ENCODE results near the gene CFAP251. TPM values are rescaled to one million over a fixed set of nuclear protein-coding genes. Genes with fewer than 3 reads are reported as not detected.

The CFAP251 gene
- total and polyA plus RNA-seq, 2 of the 8 experiments (the other 6 are each of a cell fraction or from before 2014, with no cell fraction given) = 1.8 to 2.9 TPM

DNA sequence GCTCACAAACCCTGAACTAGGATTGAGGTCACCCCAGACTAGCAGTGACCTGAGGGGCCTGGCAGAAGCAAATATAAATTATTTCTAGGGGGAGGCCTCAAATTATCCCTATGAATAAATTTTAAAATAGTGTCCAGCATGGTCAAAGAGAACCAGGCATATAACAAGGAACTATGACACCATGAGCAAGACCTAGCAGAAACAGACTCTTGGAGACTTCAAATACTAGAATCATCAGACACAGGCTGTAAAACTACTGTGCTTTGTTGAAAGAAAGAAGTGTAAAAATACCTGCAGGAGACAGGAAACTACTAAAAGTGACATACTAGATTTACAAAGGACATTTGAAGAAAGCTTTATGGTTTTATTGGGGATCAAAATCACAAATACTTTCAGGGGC, 100.1 kb downstream of the CFAP251 start (continued):
- TF ChIP-seq, protein P1, sequence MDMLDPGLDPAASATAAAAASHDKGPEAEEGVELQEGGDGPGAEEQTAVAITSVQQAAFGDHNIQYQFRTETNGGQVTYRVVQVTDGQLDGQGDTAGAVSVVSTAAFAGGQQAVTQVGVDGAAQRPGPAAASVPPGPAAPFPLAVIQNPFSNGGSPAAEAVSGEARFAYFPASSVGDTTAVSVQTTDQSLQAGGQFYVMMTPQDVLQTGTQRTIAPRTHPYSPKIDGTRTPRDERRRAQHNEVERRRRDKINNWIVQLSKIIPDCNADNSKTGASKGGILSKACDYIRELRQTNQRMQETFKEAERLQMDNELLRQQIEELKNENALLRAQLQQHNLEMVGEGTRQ (IDR thresholded peaks at IDR 0.05; ENCODE audit: low read length) = no peak
- TF ChIP-seq JUND (IDR thresholded peaks at IDR 0.05; ENCODE audit: low read length) = no peak
- TF ChIP-seq SUZ12 (IDR thresholded peaks at IDR 0.05; ENCODE audit: low read length) = no peak
- no peak for TF ChIP-seq NANOG (IDR thresholded peaks at IDR 0.05; ENCODE audit: insufficient read depth, low read depth, low read length, poor library complexity, severe bottlenecking)
- no peak for TF ChIP-seq KDM4A (IDR thresholded peaks at IDR 0.05; ENCODE audit: low read depth, low read length, severe bottlenecking)
- TF ChIP-seq RFX5 (IDR thresholded peaks at IDR 0.05; ENCODE audit: borderline replicate concordance, low read depth, low read length) = no peak

Measured in H1 (cell line).